ENCODE results near the gene ALDH2.

GRCh38 chr12:111747333-111747732 is 19.4 kb upstream of the ALDH2 start:
- TF ChIP-seq POLR2A (IDR thresholded peaks at IDR 0.05): no peak
- TF ChIP-seq CTCF (IDR thresholded peaks at IDR 0.05): no peak
- no peak for TF ChIP-seq POLR2AphosphoS5 (IDR thresholded peaks at IDR 0.05)
